ENCODE results near the gene LIFR. TPM values are rescaled to one million over a fixed set of nuclear protein-coding genes. Genes with fewer than 3 reads are reported as not detected.

Gene LIFR
- total RNA-seq, 2 donors from 2014 or later = 45.4 to 80.1 TPM

DNA sequence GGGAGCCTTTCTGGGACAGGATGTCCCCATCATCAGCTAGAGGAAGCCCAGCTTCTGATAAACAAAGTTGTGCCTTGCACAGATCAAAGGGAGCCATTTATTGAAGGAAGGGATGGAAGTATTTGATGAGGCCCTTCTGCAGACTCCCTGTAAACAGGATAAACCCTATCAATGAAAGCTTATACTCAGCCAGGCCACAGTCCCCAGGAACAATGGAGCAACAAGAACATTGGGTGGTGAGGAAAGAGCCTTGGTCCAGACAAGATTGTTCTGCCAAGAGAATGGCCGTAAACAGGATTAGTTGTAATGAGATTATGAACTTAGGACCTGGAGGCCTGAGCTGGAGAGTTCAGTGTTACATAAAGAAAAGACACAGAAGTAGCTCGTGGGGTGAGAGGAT lies 40.5 kb upstream of the LIFR start:
- Histone ChIP-seq H3K9me3 (no peaks in the 10 kb centered on the region), H3K4me1 (peaks cover 18% of the 10 kb centered on the region), H3K36me3 (replicated peaks in 1 of 2; ENCODE audit: insufficient read depth in 1 of 2, low read depth in 2 of 2) (no peaks in the 10 kb centered on the region), H3K27me3 (no peaks in the 10 kb centered on the region), H3K4me3 (no peak overlapping the region), H3K27ac (no peak overlapping the region)
- intact Hi-C loops (cut with DNase I) = no loop called here
- no peak for ATAC-seq
- TF ChIP-seq CTCF (IDR thresholded peaks at IDR 0.05) = no peak
- no peak for DNase-seq
- WGBS, 2 donors = 69 to 80% methylated on average over 2 of the region's 2 CpGs

DNA sequence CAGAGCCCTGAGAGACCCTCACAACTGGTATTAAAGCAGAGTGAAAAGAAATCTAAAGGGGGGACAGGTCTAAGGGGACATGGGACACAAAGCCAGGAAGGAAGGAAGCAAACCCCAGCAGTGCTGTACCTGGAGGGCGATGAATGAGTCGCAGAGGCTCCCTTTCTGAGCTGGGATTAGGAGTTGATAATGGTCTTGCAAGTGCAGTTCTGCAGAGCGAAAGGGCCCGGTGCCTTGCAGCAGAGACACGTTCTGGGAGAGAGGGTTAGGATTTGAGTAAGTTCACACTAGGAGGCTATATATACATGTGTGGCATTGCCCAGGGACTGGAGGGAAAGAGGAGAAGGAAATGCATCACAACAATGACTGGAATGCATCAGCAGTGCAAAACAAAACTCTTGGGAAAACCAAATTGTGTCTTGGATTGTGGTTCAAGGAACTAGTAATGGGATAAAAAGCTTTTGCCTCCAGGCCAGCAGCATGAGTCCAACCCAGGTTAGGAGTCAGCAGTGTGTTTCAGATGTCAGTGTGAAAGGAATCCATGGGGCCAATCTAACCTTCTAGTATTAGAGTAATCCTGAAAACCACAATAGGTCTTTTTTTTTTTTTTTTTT lies 38.8 kb upstream of the LIFR start:
- H3K4me1 ChIP-seq = peaks cover under 1% of the 10 kb centered on the region
- H3K36me3 ChIP-seq (replicated peaks in 1 of 2; ENCODE audit: insufficient read depth in 1 of 2, low read depth in 2 of 2) = no peaks in the 10 kb centered on the region
- H3K4me3 ChIP-seq = no peak overlapping the region
- TF ChIP-seq CTCF (IDR thresholded peaks at IDR 0.05) (no peak), POLR2A (IDR thresholded peaks at IDR 0.05) (peak in 1 of 3 donors; percentile 22)
- H3K27ac ChIP-seq = no peak overlapping the region
- 82 to 91% methylated on average over 5 of the region's 5 CpGs for WGBS, 2 donors
- DNase-seq = no peak
- ATAC-seq = no peak
- intact Hi-C loops (cut with DNase I) = no loop called here
- no peaks in the 10 kb centered on the region for H3K27me3 ChIP-seq
- no peaks in the 10 kb centered on the region for H3K9me3 ChIP-seq

- ATAC-seq (no peak), DNase-seq (no peak)
- H3K27ac ChIP-seq = no peak overlapping the region
- WGBS, 2 donors = 70 to 80% methylated on average over 7 of the region's 7 CpGs
- no peaks in the 10 kb centered on the region for H3K4me1 ChIP-seq
- no peak for TF ChIP-seq POLR2A (IDR thresholded peaks at IDR 0.05)
- TF ChIP-seq CTCF (IDR thresholded peaks at IDR 0.05) = no peak
- no peaks in the 10 kb centered on the region for H3K9me3 ChIP-seq
- no peak overlapping the region for H3K4me3 ChIP-seq
- no peaks in the 10 kb centered on the region for H3K36me3 ChIP-seq (replicated peaks in 1 of 2; ENCODE audit: insufficient read depth in 1 of 2, low read depth in 2 of 2)
- no peaks in the 10 kb centered on the region for H3K27me3 ChIP-seq
- intact Hi-C loops (cut with DNase I) = no loop called here
Observed at GRCh38 chr5:38593959-38594358, 37.5 kb upstream of the LIFR start.

GRCh38 chr5:38591523-38591849 lies 35.0 kb upstream of the LIFR start:
- no peak for ATAC-seq
- no peak overlapping the region for H3K27ac ChIP-seq
- H3K27me3 ChIP-seq = no peaks in the 10 kb centered on the region
- 85% methylated on average over 2 of the region's 2 CpGs for WGBS, 2 donors
- H3K4me1 ChIP-seq = no peaks in the 10 kb centered on the region
- no peak overlapping the region for H3K4me3 ChIP-seq
- TF ChIP-seq CTCF (IDR thresholded peaks at IDR 0.05) = no peak
- no peak for TF ChIP-seq POLR2A (IDR thresholded peaks at IDR 0.05)
- H3K36me3 ChIP-seq (replicated peaks in 1 of 2; ENCODE audit: insufficient read depth in 1 of 2, low read depth in 2 of 2) = no peaks in the 10 kb centered on the region
- no peak for DNase-seq
- H3K9me3 ChIP-seq = no peaks in the 10 kb centered on the region
- intact Hi-C loops (cut with DNase I) = no loop called here

GRCh38 chr5:38590838-38591522 lies 34.5 kb upstream of the LIFR start:
- TF ChIP-seq CTCF (IDR thresholded peaks at IDR 0.05) (no peak), POLR2A (IDR thresholded peaks at IDR 0.05) (no peak)
- Histone ChIP-seq H3K27ac (no peak overlapping the region), H3K4me3 (no peak overlapping the region), H3K36me3 (replicated peaks in 1 of 2; ENCODE audit: insufficient read depth in 1 of 2, low read depth in 2 of 2) (no peaks in the 10 kb centered on the region), H3K9me3 (no peaks in the 10 kb centered on the region), H3K4me1 (no peaks in the 10 kb centered on the region), H3K27me3 (no peaks in the 10 kb centered on the region)
- ATAC-seq (no peak), DNase-seq (no peak)
- WGBS, 2 donors = 66 to 76% methylated on average over 2 of the region's 2 CpGs
- intact Hi-C loops (cut with DNase I) = no loop called here

All from body of pancreas (tissue), 4 donors.